PC-3 (cell line): Measurements from ENCODE around the gene NAV2.

Experiments
- EZH2 ChIP-seq: fragments of 300-600 bp; sonication (generic); IDR thresholded peaks from one replicate; pipeline ENCODE4 v1.6.1; 2017; ENCODE audit warnings: antibody characterized with exemption, mild to moderate bottlenecking, low read length; ENCODE audit not compliant: unreplicated experiment
- EZH2phosphoT487 ChIP-seq: fragments of 300-600 bp; sonication (generic); IDR thresholded peaks from 2 replicates; pipeline ENCODE4 v1.6.1; 2018; ENCODE audit warnings: mild to moderate bottlenecking, antibody characterized with exemption, low read length, borderline replicate concordance
- TF ChIP-seq, protein P1 (sequence below): fragments of 300-600 bp; sonication (generic); conservative IDR thresholded peaks from 2 replicates; pipeline ENCODE4 v1.5.1; 2017; ENCODE audit warnings: antibody characterized with exemption, low read depth, mild to moderate bottlenecking, low read length

- TF ChIP-seq, protein P1, sequence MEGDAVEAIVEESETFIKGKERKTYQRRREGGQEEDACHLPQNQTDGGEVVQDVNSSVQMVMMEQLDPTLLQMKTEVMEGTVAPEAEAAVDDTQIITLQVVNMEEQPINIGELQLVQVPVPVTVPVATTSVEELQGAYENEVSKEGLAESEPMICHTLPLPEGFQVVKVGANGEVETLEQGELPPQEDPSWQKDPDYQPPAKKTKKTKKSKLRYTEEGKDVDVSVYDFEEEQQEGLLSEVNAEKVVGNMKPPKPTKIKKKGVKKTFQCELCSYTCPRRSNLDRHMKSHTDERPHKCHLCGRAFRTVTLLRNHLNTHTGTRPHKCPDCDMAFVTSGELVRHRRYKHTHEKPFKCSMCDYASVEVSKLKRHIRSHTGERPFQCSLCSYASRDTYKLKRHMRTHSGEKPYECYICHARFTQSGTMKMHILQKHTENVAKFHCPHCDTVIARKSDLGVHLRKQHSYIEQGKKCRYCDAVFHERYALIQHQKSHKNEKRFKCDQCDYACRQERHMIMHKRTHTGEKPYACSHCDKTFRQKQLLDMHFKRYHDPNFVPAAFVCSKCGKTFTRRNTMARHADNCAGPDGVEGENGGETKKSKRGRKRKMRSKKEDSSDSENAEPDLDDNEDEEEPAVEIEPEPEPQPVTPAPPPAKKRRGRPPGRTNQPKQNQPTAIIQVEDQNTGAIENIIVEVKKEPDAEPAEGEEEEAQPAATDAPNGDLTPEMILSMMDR, result no peak
- TF ChIP-seq EZH2phosphoT487 (no peak), EZH2 (no peak)
Measured at GRCh38 chr11:20047006-20047768, 334.6 kb downstream of the NAV2 start.
